PC-3 (cell line): Measurements from ENCODE around the gene FUCA2. TPM values are rescaled to one million over a fixed set of nuclear protein-coding genes. Genes with fewer than 3 reads are reported as not detected.

Experiments used
- ATAC-seq: fragments of 200-7000 bp; cut with Tn5 transposase; 2 replicates; pipeline ENCODE4 v1.9.1; 2020; ENCODE audit warnings: mild to moderate bottlenecking, moderate library complexity
- BruUV-seq: library from RNA; stranded (reverse); fragments of 400-500 nt; replicated peaks from 2 replicates; lab custom pipeline; 2021; lab: Mats Ljungman, UMichigan
- CTCF ChIA-PET: fragments of 300-600 bp; sonication (Branson Sonifier 250); formaldehyde crosslinking; loops from one replicate; lab custom pipeline; 2022; ENCODE audit warnings: antibody characterized with exemption; lab: Charles Lee
- POLR2A ChIA-PET: fragments of 300-600 bp; sonication (Branson Sonifier 250); formaldehyde crosslinking; loops from one replicate; lab custom pipeline; 2022; ENCODE audit warnings: antibody characterized with exemption; ENCODE audit not compliant: unreplicated experiment; lab: Charles Lee
- DNase-seq: peaks from one replicate; pipeline ENCODE4 v3.0.0-alpha.2; 2015
- H2AFZ ChIP-seq: fragments of 300-600 bp; sonication (generic); 2 replicates; pipeline ENCODE4 v1.6.0; 2016; ENCODE audit warnings: antibody characterized with exemption, low read length
- H3F3A ChIP-seq: fragments of 300-600 bp; sonication (generic); one replicate; pipeline ENCODE4 v1.6.0; 2017; ENCODE audit warnings: antibody characterized with exemption, low read length, control low read depth, mild to moderate bottlenecking; ENCODE audit not compliant: unreplicated experiment
- H3K27ac ChIP-seq: fragments of 300-600 bp; sonication (generic); 2 replicates; pipeline ENCODE4 v1.5.1; 2016; ENCODE audit warnings: mild to moderate bottlenecking, low read length
- H3K27me3 ChIP-seq: fragments of 300-600 bp; sonication (generic); 2 replicates; pipeline ENCODE4 v1.6.1; 2016; ENCODE audit warnings: low read length, mixed read lengths
- H3K36me3 ChIP-seq: fragments of 300-600 bp; sonication (generic); 2 replicates; pipeline ENCODE4 v1.6.1; 2016; ENCODE audit warnings: low read depth, mixed run types, low read length, mixed read lengths
- H3K4me1 ChIP-seq: fragments of 300-600 bp; sonication (generic); 2 replicates; pipeline ENCODE4 v1.5.1; 2016; ENCODE audit warnings: low read length; ENCODE audit not compliant: insufficient read depth
- H3K4me2 ChIP-seq: fragments of 300-600 bp; sonication (generic); 2 replicates; pipeline ENCODE4 v1.6.0; 2016; ENCODE audit warnings: low read length
- H3K4me3 ChIP-seq: fragments of 300-600 bp; sonication (generic); 2 replicates; pipeline ENCODE4 v1.5.1; 2016; ENCODE audit warnings: mild to moderate bottlenecking, low read length, mixed read lengths
- H3K79me2 ChIP-seq: fragments of 300-600 bp; sonication (generic); 2 replicates; pipeline ENCODE4 v1.6.1; 2017; ENCODE audit warnings: low read length, mixed read lengths
- H3K9ac ChIP-seq: fragments of 300-600 bp; sonication (generic); 2 replicates; pipeline ENCODE4 v1.6.0; 2016; ENCODE audit warnings: mild to moderate bottlenecking, low read length
- H3K9me2 ChIP-seq: fragments of 300-600 bp; sonication (generic); replicated peaks from 2 replicates; pipeline ENCODE4 v1.6.1; 2016; ENCODE audit warnings: mixed run types, low read length, mixed read lengths
- H3K9me3 ChIP-seq: fragments of 300-600 bp; sonication (generic); 2 replicates; pipeline ENCODE4 v1.6.1; 2016; ENCODE audit warnings: low read length, mixed read lengths
- H4K20me1 ChIP-seq: fragments of 300-600 bp; sonication (generic); 2 replicates; pipeline ENCODE4 v1.6.1; 2016; ENCODE audit warnings: low read length, mixed read lengths
- EZH2 ChIP-seq: fragments of 300-600 bp; sonication (generic); IDR thresholded peaks from one replicate; pipeline ENCODE4 v1.6.1; 2017; ENCODE audit warnings: antibody characterized with exemption, mild to moderate bottlenecking, low read length; ENCODE audit not compliant: unreplicated experiment
- EZH2phosphoT487 ChIP-seq: fragments of 300-600 bp; sonication (generic); IDR thresholded peaks from 2 replicates; pipeline ENCODE4 v1.6.1; 2018; ENCODE audit warnings: mild to moderate bottlenecking, antibody characterized with exemption, low read length, borderline replicate concordance
- intact Hi-C: fragments of 100-400 bp; cut with micrococcal nuclease; formaldehyde crosslinking; loops from 2 replicates; pipeline ENCODE4 v1.9.0; 2023
- total RNA-seq: library from RNA; depleted of rRNA; stranded (reverse); fragments of >200 nt; gene quantifications from 2 replicates; pipeline ENCODE4 v1.2.3, GENCODE V29; 2014
- TF ChIP-seq, protein P1 (sequence below): fragments of 300-600 bp; sonication (generic); conservative IDR thresholded peaks from 2 replicates; pipeline ENCODE4 v1.5.1; 2017; ENCODE audit warnings: antibody characterized with exemption, low read depth, mild to moderate bottlenecking, low read length

The FUCA2 gene
- total RNA-seq, 1 experiment from 2014 or later, result 52.8 TPM

DNA sequence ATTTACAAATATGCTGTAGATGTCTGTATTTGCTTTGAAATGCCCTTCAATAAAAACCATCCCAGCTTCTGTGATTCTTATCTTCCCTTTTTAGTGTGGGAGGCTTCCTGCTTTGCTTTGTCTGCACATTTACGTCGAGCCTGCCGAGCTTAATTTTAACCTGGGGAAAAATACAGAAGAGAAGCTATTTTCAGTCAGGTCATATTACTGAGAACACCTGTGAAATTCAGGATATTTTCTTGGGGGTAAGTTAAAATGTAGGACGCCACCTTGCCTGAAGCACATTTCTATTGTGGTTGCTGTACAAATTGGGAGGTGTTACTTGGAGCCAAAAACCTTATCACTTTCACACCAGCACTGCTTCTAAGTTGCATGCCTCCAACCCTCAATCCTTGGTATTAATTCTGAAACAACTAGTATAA, 43.6 kb upstream of the FUCA2 start:
- ATAC-seq (no peak), DNase-seq (no peak)
- BruUV-seq, result no TSS peak

DNA sequence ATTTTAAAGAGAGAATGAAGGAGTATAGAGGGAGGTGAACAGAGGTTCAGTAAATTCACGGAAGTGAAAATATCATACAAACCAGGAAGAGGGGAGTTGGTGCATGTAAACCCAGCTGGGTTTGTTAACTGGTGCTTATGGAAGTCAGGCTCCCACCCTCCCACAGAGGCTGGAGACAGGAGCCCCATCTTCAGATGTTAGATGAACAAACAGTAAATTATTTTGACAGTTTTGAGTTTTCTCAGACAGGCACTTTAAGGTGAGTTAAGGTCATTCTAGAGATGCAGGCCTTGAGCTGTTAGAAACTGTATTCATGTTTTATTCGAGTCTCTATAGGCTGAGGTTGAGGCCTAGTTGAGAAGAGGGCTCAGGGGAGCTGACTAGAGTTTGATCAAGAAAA, 41.8 kb upstream of the FUCA2 start:
- Histone ChIP-seq H3K9me2 (no peaks in the 10 kb centered on the region), H3K27me3 (no peaks in the 10 kb centered on the region), H3K9ac (no peak overlapping the region), H3K36me3 (no peaks in the 10 kb centered on the region), H2AFZ (no peak overlapping the region), H3F3A (no peaks in the 10 kb centered on the region), H3K4me3 (no peak overlapping the region), H3K4me2 (no peak overlapping the region), H3K79me2 (no peaks in the 10 kb centered on the region), H3K9me3 (no peaks in the 10 kb centered on the region), H4K20me1 (no peaks in the 10 kb centered on the region), H3K27ac (no peak overlapping the region), H3K4me1 (no peaks in the 10 kb centered on the region)
- DNase-seq (no peak), ATAC-seq (no peak)
- ChIA-PET CTCF (no interaction called here), POLR2A (no interaction called here)
- no TSS peak for BruUV-seq
- intact Hi-C loops, result no loop called here
- TF ChIP-seq EZH2, result no peak
- TF ChIP-seq, protein P1, sequence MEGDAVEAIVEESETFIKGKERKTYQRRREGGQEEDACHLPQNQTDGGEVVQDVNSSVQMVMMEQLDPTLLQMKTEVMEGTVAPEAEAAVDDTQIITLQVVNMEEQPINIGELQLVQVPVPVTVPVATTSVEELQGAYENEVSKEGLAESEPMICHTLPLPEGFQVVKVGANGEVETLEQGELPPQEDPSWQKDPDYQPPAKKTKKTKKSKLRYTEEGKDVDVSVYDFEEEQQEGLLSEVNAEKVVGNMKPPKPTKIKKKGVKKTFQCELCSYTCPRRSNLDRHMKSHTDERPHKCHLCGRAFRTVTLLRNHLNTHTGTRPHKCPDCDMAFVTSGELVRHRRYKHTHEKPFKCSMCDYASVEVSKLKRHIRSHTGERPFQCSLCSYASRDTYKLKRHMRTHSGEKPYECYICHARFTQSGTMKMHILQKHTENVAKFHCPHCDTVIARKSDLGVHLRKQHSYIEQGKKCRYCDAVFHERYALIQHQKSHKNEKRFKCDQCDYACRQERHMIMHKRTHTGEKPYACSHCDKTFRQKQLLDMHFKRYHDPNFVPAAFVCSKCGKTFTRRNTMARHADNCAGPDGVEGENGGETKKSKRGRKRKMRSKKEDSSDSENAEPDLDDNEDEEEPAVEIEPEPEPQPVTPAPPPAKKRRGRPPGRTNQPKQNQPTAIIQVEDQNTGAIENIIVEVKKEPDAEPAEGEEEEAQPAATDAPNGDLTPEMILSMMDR, result no peak
- no peak for TF ChIP-seq EZH2phosphoT487

More for the DNA sequence above, 43.6 kb upstream of the FUCA2 start:
- H3K27ac ChIP-seq, result no peak overlapping the region
- no peak overlapping the region for H3K4me3 ChIP-seq
- H3K9me2 ChIP-seq, result no peaks in the 10 kb centered on the region
- no peaks in the 10 kb centered on the region for H3K27me3 ChIP-seq
- no peak overlapping the region for H3K4me2 ChIP-seq
- H3F3A ChIP-seq, result no peaks in the 10 kb centered on the region
- H4K20me1 ChIP-seq, result no peaks in the 10 kb centered on the region
- ChIA-PET CTCF (no interaction called here), POLR2A (interaction anchor here (0.7 kb wide), 1 partner anchor 24 kb away, joined by 4 read pairs; no protein-coding TSS in a partner anchor)
- no peaks in the 10 kb centered on the region for H3K79me2 ChIP-seq
- no peaks in the 10 kb centered on the region for H3K4me1 ChIP-seq
- TF ChIP-seq, protein P1, result no peak
- TF ChIP-seq EZH2phosphoT487 (no peak), EZH2 (no peak)
- H3K36me3 ChIP-seq, result no peaks in the 10 kb centered on the region
- H2AFZ ChIP-seq, result no peak overlapping the region
- intact Hi-C loops, result no loop called here
- no peak overlapping the region for H3K9ac ChIP-seq
- no peaks in the 10 kb centered on the region for H3K9me3 ChIP-seq

DNA sequence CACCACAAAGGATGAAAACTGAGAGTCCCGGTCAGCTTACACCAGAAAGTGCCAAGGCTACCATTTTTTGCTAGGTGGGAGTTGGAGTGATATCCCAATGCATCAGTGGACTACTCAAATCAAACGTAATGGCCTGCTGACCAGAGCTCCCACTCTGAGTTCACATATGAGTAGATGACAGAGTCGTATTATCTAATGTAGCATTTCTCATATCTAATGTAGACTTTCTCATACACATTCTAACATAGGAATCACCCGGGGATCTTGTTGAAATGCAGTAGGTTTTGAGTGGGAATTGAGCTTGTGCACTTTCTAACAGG, 38.4 kb upstream of the FUCA2 start:
- Histone ChIP-seq H3F3A (no peaks in the 10 kb centered on the region), H3K4me2 (no peak overlapping the region), H3K4me1 (no peaks in the 10 kb centered on the region), H3K36me3 (no peaks in the 10 kb centered on the region), H2AFZ (no peak overlapping the region), H3K9me2 (no peaks in the 10 kb centered on the region), H3K9ac (no peak overlapping the region), H3K9me3 (no peaks in the 10 kb centered on the region), H3K4me3 (no peak overlapping the region), H3K27me3 (no peaks in the 10 kb centered on the region), H4K20me1 (no peaks in the 10 kb centered on the region), H3K27ac (no peak overlapping the region), H3K79me2 (no peaks in the 10 kb centered on the region)
- ChIA-PET POLR2A (no interaction called here), CTCF (no interaction called here)
- no peak for ATAC-seq
- DNase-seq, result no peak
- TF ChIP-seq, protein P1, result no peak
- no peak for TF ChIP-seq EZH2
- TF ChIP-seq EZH2phosphoT487, result no peak
- no TSS peak for BruUV-seq
- intact Hi-C loops, result no loop called here
